ENCODE measurements around the gene ITPRIP.
A peak's percentile ranks its signal among the peaks of the same experiment; 100 is the strongest.

The ITPRIP gene

DNA sequence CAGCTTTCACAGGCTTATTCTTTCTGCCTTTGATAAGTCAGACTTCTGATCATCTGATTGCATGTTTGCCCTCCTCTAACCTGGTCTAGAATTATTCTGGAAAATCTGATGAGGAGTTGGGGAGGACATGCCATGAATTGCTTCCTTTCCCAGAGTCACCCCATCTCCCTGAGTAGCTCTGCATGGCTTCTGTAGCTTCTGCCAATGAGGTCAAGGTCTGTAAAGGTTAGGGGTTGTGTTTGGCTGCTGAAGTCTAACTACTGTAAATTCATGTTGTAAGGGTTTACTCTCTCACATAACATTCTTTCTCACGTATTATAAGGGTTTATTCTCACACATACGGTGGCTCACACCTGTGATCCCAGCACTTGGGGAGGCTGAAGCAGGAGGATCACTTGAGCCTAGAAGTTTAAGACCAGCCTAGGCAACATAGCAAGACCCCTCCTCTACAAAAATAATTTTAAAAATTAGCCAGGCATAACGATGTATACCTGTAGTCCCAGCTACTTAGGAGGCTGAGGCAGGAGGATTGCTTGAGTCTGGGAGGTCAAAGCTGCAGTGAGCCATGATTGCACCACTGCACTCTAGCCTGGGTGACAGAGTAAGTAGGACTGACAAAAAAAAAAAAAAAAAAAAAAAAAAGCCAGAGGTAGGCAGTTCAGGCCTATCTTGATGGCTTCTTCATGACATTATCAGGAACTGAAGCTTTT lies 58.6 kb downstream of the ITPRIP start:
- DNase-seq, result no peak

DNA sequence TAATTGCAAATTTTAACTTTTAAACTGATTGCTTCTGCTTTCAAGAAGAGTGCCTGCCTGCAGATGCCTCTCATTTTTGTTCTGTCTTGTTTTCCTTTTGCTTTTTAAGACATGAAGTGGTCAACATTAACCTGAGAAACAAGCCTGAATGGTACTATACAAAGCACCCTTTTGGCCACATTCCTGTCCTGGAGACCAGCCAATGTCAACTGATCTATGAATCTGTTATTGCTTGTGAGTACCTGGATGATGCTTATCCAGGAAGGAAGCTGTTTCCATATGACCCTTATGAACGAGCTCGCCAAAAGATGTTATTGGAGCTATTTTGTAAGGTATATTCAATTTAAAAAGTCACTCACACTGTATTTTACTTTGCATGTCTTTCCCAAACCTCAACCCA lies 60.5 kb downstream of the ITPRIP start:
- DNase-seq, result no peak

DNA sequence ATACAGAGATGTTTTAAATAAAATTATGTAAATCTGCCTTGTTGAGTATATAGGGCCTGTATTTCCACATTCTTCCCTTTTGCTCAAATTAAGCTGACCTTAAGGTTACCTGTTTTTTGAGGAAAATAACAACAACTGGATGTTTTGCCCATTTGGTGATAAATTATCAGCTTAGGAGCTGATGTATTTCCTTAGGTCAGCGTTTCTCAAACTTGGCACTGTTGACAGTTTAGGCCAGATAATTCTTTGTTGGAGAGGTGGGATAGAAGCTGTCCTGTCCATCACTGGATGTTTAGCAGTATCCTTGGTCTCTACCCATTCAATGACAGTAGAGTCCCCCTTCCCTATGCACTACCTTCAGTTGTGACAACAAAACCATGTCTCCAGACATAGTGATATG lies 62.1 kb downstream of the ITPRIP start:
- no peak for DNase-seq

DNA sequence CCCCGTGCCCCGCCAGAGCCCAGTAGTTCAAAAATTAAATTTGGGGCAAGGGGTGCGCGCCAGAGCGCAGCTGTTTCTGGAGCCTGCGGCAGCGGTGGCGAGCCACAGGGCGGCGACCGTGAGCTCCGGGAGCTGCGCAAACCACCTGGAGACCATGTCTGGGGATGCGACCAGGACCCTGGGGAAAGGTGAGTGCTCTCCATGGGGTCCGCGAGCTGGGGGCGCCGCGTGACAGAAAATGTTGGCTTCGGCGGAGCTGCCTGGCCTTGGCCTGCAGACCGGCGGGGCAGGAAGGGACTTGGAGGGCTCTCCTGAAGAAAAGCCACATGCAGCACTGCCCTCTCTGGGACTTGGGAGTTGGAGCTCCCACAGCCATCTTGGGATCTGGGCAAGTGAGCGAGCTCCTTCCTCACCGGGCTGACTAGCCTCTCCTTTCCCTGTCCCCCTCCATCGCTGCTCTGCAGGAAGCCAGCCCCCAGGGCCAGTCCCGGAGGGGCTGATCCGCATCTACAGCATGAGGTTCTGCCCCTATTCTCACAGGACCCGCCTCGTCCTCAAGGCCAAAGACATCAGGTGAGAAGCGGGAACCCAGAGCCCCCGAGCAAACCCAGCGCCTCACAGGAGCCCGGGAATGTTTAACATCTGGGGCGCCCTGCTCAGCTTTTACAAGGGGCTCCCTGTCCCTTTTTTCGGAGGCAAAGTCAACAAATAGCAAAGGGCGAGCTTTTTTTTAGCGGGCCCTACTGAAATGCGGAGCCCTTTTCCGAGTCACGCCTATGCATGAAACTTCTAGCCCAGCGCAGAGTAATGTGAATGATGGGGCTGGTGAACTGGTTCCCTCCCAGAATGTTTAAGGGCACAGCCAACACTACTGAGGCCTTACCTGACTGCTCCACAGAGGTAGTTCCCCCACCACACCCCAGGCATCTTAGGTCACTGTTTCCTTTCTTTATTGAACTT lies 63.2 kb downstream of the ITPRIP start:
- DNase-seq, result peak; percentile 59

DNA sequence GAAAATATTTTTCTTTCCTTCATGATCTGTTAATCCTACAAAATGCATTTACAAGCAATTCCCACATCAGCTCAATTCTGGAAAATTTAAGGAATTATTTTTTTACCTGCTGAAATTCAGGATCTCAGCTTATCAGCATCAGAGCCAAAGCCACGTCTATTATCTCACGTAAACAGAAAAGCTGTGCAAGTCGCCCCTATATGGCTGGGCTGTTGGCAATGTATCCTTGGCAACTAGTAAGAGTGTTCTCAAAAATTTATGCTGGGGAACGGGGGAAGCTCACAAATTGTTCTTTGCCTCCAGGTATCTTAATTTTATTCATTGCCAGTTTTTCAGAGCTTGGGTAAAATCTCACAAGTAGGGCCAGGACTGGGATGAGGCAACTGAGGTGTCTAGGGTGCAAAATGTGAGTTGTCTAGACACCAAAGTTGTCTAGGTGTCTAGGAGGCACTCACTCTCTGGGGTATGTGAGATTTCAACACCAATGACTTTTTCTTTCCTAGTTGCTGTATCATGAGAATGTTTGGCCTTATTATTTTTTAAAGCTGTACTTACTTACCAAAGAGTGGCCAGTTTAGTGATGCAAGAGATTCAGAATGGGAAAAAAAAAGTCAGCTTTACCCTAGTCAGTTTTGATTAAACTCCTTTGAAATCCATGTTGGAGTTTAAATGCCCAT lies 64.2 kb downstream of the ITPRIP start:
- no peak for DNase-seq

DNA sequence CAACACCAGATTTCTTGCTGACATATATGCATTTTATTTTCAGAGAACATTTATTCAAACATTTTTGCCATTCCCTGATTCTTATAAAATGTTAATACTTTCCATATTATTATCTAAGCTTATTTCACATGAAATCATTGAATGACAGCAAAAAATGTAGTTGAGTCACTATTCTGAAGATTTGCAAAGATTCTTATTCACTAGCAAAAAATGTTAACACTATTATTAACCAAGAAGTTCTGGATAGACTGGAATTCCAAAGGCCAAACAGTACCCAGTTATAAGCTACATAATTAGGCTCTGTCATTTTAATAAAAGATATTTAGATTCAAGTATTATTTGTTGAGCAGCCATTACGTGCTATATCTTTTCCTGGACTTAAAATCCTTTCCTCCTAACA lies 65.0 kb downstream of the ITPRIP start:
- no peak for DNase-seq

DNA sequence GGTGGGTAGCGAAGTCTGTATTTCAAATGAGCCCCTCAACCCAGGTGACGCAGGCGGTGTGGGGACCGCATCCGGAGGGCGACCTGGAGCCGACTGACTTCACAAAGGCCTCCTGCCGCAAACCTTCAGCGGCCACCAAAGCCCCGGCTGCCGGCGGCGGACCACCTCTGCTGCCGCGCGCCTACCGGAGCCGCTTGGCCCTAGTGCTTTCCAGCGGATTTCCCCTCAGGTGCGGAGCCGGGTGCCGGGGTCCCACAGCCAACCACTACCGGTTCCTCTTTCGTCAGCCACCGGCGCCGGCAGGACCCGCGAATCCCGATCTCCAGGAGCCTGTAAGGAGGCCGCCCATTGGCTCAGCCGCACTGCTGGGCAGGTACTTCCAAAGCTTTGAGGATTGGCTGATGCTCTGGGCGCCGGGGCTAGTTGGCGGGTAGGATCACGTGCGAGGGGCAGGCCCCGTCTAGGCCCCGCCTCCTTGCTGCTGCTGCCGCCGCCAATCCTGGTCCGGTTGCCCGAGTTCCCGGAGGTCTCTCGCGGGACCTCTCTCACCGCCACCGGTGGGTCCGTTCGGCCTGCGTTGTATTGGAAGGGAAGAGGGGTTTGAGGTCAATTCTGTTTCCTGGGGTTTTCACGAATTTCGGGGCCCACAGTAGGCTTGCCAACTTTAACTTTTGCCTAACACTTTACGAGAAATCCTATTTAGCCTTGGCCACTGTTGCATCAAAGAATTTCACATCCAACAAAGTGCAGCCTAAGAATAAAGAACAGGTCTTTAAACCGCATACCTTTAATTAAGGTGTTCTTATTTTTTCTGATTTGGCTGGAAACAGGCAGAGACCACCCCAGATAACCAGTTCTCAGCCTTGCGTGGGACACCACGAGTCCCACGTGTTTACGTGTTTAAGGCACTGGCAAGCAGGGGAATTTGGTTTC lies 69.3 kb downstream of the ITPRIP start, which contains the start of gene GSTO2:
Gene GSTO2 (plus strand): TSS at position 472 of the 933 bp plus-strand sequence. CDS start 5,732 bp downstream, outside the sequence.
- peak; percentile 96 for DNase-seq

DNA sequence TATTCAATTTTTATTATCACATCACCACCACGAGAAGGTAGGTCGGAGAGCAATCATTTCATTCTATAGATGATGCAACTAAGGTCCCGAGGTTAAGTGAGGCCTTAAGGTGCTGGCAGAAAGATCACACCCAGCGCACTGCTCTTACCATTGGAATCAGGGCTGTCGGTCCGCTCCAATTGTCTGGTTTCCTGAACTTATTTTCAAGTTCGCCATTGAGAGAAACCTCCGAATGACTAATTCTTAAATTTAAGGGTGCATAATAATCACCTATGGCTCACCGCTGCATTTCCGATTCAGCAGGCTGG lies 69.9 kb downstream of the ITPRIP start:
- DNase-seq, result no peak

DNA sequence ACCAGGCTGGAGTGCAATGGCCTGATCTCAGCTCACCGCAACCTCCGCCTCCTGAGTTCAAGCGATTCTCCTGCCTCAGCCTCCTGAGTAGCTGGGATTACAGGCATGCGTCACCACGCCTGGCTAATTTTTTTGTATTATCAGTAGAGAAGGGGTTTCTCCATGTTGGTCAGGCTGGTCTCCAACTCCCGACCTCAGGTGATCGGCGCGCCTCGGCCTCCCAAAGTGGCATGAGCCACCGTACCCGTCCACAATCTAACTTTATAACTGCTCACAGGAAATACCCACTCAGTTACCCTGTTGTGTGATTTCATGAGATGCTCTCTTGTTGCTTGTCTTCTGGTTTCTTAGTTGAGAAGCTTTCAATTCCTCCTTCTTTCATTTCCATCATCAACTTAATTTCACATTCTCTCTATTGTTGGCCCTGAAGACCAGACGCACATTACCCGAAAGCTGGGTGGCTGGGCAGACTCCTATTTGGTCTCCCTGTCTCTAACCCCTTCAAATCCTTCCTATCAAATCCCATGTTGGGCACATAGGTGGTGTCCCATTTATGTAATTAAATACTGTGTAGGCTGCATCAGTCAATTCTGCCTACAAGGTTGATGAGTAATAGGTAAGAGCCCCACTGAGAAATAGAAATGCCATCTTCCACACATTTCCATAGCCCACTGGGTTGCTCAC lies 70.4 kb downstream of the ITPRIP start:
- DNase-seq, result peak; percentile 21

DNA sequence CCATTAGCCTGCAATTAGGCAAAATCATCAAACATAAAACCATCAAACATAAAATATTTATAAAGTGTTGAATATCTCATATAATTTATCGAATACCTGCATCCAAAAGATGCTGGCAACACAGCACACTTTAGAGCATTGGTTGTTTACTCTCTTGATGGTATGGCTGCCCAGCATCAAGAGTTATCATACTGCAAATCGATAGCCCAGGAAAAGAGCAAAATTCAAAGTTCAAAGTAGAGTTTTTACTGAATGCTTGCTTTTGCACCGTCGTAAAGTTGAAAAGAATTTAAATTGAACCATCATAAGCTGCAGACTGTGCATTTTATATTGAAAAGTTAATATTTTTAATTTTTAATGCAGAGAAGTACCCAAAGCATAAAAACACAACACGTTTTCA lies 73.5 kb downstream of the ITPRIP start:
- DNase-seq, result no peak

DNA sequence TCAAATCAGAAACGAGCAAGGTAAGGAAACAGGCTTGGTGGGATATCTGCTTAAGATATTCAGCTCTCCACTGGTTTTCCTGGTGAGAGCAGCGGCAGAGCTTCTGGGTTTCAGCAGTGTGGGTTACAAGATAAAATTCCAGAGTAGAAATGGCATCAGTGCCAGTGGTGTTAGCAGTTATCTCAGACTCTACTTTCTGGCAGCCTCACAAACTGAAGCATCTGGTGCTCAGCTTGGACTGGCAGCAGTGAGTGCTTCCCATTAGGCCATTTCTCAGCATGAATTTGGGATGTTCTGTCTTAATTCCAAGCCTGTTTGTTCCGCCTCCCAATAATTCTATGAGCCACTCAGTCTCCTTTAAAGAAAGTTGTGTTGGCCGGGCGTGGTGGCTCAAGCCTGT lies 76.2 kb downstream of the ITPRIP start:
- DNase-seq, result no peak

DNA sequence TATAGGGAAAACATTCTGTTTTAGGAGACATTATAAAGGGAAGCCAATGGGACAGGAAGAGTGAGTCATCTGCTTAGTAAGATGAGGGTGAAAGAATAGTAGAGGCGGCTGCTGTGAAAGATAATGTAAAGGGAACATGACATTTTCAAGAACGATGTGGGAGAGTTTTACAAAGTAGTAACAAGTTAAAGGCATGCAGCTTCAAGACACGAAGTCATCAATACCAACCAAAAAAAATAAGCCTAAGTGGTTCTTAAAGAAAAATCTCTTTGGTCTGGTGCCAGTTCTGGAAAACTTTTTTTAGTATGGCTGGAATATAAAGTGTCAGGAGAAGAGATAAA lies 77.5 kb downstream of the ITPRIP start:
- no peak for DNase-seq

DNA sequence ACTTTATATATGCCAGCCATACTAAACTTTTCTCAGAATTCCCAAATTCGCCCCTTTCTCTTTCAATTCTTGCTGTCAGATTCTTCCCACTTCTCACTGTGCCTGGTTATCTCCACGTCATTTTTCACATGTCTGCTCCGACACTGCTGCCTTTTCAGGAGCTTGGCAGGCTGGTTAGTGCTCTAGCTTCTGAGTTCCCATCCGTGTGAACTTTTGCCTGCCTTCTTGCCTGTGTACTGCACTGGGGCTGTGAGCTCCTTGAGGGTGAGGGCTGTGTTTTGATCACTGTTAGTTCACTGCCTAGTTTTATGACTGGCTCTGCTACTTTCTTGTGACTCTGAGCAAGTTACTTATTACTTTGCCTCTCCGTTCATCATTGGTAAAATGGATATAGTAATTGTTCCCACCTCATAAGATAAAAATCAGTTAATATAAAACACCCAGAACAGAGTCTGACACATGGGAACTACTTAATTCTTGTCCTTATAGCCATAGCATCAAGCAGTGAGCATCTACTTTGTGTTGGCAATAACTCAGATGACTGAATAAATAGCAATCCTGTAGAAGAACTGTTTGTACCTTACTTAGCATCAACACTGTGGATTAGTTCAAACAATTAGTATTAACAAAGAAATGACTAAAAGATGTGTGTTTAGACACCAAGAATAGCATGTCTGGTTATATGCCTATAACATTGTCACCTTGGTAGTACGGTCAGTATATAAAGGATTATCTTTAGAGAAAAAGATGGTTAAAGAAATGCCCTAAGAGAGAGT lies 78.1 kb downstream of the ITPRIP start:
- no peak for DNase-seq
